Measurements from ENCODE around the gene KLHL36.

The KLHL36 gene

GRCh38 chr16:84637709-84638108 lies 10.6 kb upstream of the KLHL36 start:
- no peaks in the 10 kb centered on the region for H3K79me2 ChIP-seq (ENCODE audit: insufficient read depth, low read length)
- no peak overlapping the region for H3K9ac ChIP-seq (ENCODE audit: low read depth, low read length, poor library complexity, severe bottlenecking)
- H3K4me2 ChIP-seq (ENCODE audit: low read depth, low read length, poor library complexity, severe bottlenecking) = no peak overlapping the region
- no peak overlapping the region for H2AFZ ChIP-seq (ENCODE audit: low read length)
- no peaks in the 10 kb centered on the region for H3K36me3 ChIP-seq (ENCODE audit: insufficient read depth, low read length)
- H3K4me3 ChIP-seq (ENCODE audit: low read length, poor library complexity, severe bottlenecking) = no peak overlapping the region
- H3K9me3 ChIP-seq (ENCODE audit: insufficient read depth, low read depth, low read length) = no peaks in the 10 kb centered on the region
- TF ChIP-seq CTCF (conservative IDR thresholded peaks at IDR 0.05; ENCODE audit: low read length) (no peak), EZH2phosphoT487 (IDR thresholded peaks at IDR 0.05; ENCODE audit: borderline replicate concordance) (no peak)
- no peaks in the 10 kb centered on the region for H4K20me1 ChIP-seq (ENCODE audit: insufficient read depth, low read length, poor library complexity, severe bottlenecking)
- no peaks in the 10 kb centered on the region for H3F3A ChIP-seq (ENCODE audit: low read depth)
- no peaks in the 10 kb centered on the region for H3K9me2 ChIP-seq (replicated peaks; ENCODE audit: low read depth, low read length)
- peaks cover 24% of the 10 kb centered on the region for H3K4me1 ChIP-seq (ENCODE audit: insufficient read depth, low read length, poor library complexity, severe bottlenecking)
- H3K27me3 ChIP-seq (ENCODE audit: insufficient read depth, low read length, poor library complexity, severe bottlenecking) = no peaks in the 10 kb centered on the region

- Histone ChIP-seq H3K9ac (ENCODE audit: low read depth, low read length, poor library complexity, severe bottlenecking) (no peak overlapping the region), H3K79me2 (ENCODE audit: insufficient read depth, low read length) (no peaks in the 10 kb centered on the region), H3K4me2 (ENCODE audit: low read depth, low read length, poor library complexity, severe bottlenecking) (no peak overlapping the region), H3K36me3 (ENCODE audit: insufficient read depth, low read length) (no peaks in the 10 kb centered on the region), H3K9me2 (replicated peaks; ENCODE audit: low read depth, low read length) (no peaks in the 10 kb centered on the region), H4K20me1 (ENCODE audit: insufficient read depth, low read length, poor library complexity, severe bottlenecking) (no peaks in the 10 kb centered on the region), H3K9me3 (ENCODE audit: insufficient read depth, low read depth, low read length) (no peaks in the 10 kb centered on the region), H3F3A (ENCODE audit: low read depth) (no peaks in the 10 kb centered on the region), H3K4me3 (ENCODE audit: low read length, poor library complexity, severe bottlenecking) (no peak overlapping the region), H2AFZ (ENCODE audit: low read length) (no peak overlapping the region), H3K4me1 (ENCODE audit: insufficient read depth, low read length, poor library complexity, severe bottlenecking) (peaks cover 24% of the 10 kb centered on the region), H3K27me3 (ENCODE audit: insufficient read depth, low read length, poor library complexity, severe bottlenecking) (no peaks in the 10 kb centered on the region)
- TF ChIP-seq EZH2phosphoT487 (IDR thresholded peaks at IDR 0.05; ENCODE audit: borderline replicate concordance) (no peak), CTCF (conservative IDR thresholded peaks at IDR 0.05; ENCODE audit: low read length) (no peak)
Observed at GRCh38 chr16:84638231-84638806, 10.0 kb upstream of the KLHL36 start.

GRCh38 chr16:84640145-84640544 lies 8.2 kb upstream of the KLHL36 start:
- H4K20me1 ChIP-seq (ENCODE audit: insufficient read depth, low read length, poor library complexity, severe bottlenecking) = no peaks in the 10 kb centered on the region
- H3K9ac ChIP-seq (ENCODE audit: low read depth, low read length, poor library complexity, severe bottlenecking) = peak overlapping the region; percentile 72
- no peaks in the 10 kb centered on the region for H3K9me3 ChIP-seq (ENCODE audit: insufficient read depth, low read depth, low read length)
- no peaks in the 10 kb centered on the region for H3K9me2 ChIP-seq (replicated peaks; ENCODE audit: low read depth, low read length)
- H3K79me2 ChIP-seq (ENCODE audit: insufficient read depth, low read length) = no peaks in the 10 kb centered on the region
- H3K27me3 ChIP-seq (ENCODE audit: insufficient read depth, low read length, poor library complexity, severe bottlenecking) = no peaks in the 10 kb centered on the region
- H3K4me1 ChIP-seq (ENCODE audit: insufficient read depth, low read length, poor library complexity, severe bottlenecking) = peaks cover 30% of the 10 kb centered on the region
- no peaks in the 10 kb centered on the region for H3K36me3 ChIP-seq (ENCODE audit: insufficient read depth, low read length)
- H3F3A ChIP-seq (ENCODE audit: low read depth) = no peaks in the 10 kb centered on the region
- H3K4me2 ChIP-seq (ENCODE audit: low read depth, low read length, poor library complexity, severe bottlenecking) = no peak overlapping the region
- H2AFZ ChIP-seq (ENCODE audit: low read length) = no peak overlapping the region
- TF ChIP-seq EZH2phosphoT487 (IDR thresholded peaks at IDR 0.05; ENCODE audit: borderline replicate concordance) = no peak
- TF ChIP-seq CTCF (conservative IDR thresholded peaks at IDR 0.05; ENCODE audit: low read length) = no peak
- no peak overlapping the region for H3K4me3 ChIP-seq (ENCODE audit: low read length, poor library complexity, severe bottlenecking)

All from Loucy (cell line).